Fibroblast of lung (primary cell): ENCODE results near the gene TTC24. TPM values are rescaled to one million over a fixed set of nuclear protein-coding genes. Genes with fewer than 3 reads are reported as not detected.

Experiments
- DNase-seq, 2 donors: peaks; one replicate each; pipeline versions ENCODE4 v3.0.0 to v3.0.0-alpha.2; 2010; ENCODE audit warnings: low read depth in 2 of 2
- H2AFZ ChIP-seq: 2 replicates; pipeline ENCODE4 v1.5.1; 2012; ENCODE audit warnings: low read length, control low read depth, inconsistent platforms
- H3K27ac ChIP-seq: 2 replicates; pipeline ENCODE4 v1.5.1; 2011; ENCODE audit warnings: low read length, control low read depth; ENCODE audit not compliant: insufficient read depth
- H3K27me3 ChIP-seq: 2 replicates; pipeline ENCODE4 v1.5.1; 2011; ENCODE audit warnings: mild to moderate bottlenecking, low read length; ENCODE audit not compliant: control insufficient read depth, insufficient read depth
- H3K36me3 ChIP-seq: 2 replicates; pipeline ENCODE4 v1.5.1; 2011; ENCODE audit warnings: low read length; ENCODE audit not compliant: control insufficient read depth, insufficient read depth
- H3K4me1 ChIP-seq: 2 replicates; pipeline ENCODE4 v1.5.1; 2011; ENCODE audit warnings: low read length; ENCODE audit not compliant: control insufficient read depth, insufficient read depth; ENCODE audit errors: extremely low read depth
- H3K4me2 ChIP-seq: 2 replicates; pipeline ENCODE4 v1.5.1; 2011; ENCODE audit warnings: low read length, control low read depth; ENCODE audit not compliant: insufficient read depth; ENCODE audit errors: extremely low read depth
- H3K4me3 ChIP-seq, 4 experiments: fragments of 200-600 bp in 1 of 4; sonication (generic) in 1 of 4; replicated peaks in 1 of 4; 2 replicates each; pipeline ENCODE4 v1.5.1; 2011 to 2016; ENCODE audit warnings: low read length in 4 of 4, low read depth in 3 of 4, mild to moderate bottlenecking in 3 of 4, control low read depth in 2 of 4, inconsistent platforms in 1 of 4, mixed read lengths in 1 of 4; ENCODE audit not compliant: insufficient read depth in 1 of 4; ENCODE audit errors: control extremely low read depth in 1 of 4
- H3K79me2 ChIP-seq: 2 replicates; pipeline ENCODE4 v1.5.1; 2012; ENCODE audit warnings: mild to moderate bottlenecking, low read length, inconsistent platforms; ENCODE audit not compliant: control insufficient read depth, insufficient read depth
- H3K9ac ChIP-seq: 2 replicates; pipeline ENCODE4 v1.5.1; 2011; ENCODE audit warnings: mild to moderate bottlenecking, low read length, control low read depth; ENCODE audit not compliant: insufficient read depth
- H3K9me3 ChIP-seq: 2 replicates; pipeline ENCODE4 v1.5.1; 2012; ENCODE audit warnings: low read depth, low read length; ENCODE audit not compliant: control insufficient read depth, insufficient read depth
- H4K20me1 ChIP-seq: 2 replicates; pipeline ENCODE4 v1.5.1; 2011; ENCODE audit warnings: low read length; ENCODE audit not compliant: control insufficient read depth, insufficient read depth; ENCODE audit errors: extremely low read depth
- CTCF ChIP-seq, 2 donors: IDR thresholded peaks in 1 of 2; conservative IDR thresholded peaks in 1 of 2; 1 replicate in 1 of 2; 2 replicates in 1 of 2; pipeline ENCODE4 v1.5.1; 2011 to 2012; ENCODE audit warnings: low read length in 2 of 2, control low read depth in 1 of 2, inconsistent platforms in 1 of 2, low read depth in 1 of 2, mild to moderate bottlenecking in 1 of 2
- EZH2 ChIP-seq: IDR thresholded peaks from 2 replicates; pipeline ENCODE4 v1.5.1; 2012; ENCODE audit warnings: low read length, control low read depth, mild to moderate bottlenecking; ENCODE audit errors: missing control alignments
- polyA plus RNA-seq, 2 donors: library from polyadenylated mRNA; depleted of rRNA in 1 of 2; stranded (reverse) in 1 of 2; unstranded in 1 of 2; fragments of >200 nt; gene quantifications; 2 replicates each; pipeline ENCODE4 v1.2.1, GENCODE V29; 2011 to 2012; ENCODE audit warnings: missing spikeins in 1 of 2
- total RNA-seq: library from RNA; depleted of rRNA; stranded (reverse); fragments of >200 nt; gene quantifications from 2 replicates; pipeline ENCODE4 v1.2.1, GENCODE V29; 2014

The TTC24 gene
- total and polyA plus RNA-seq, 2 donors (not counting 1 experiment from before 2014, with no cell fraction given), result not detected

GRCh38 chr1:156618853-156619581 lies 39.5 kb downstream of the TTC24 start, which contains the start of gene HAPLN2:
Gene HAPLN2 (plus strand): TSS chr1:156619415. CDS start chr1:156623491, 4,076 bp downstream.
- Histone ChIP-seq H3K36me3 (no peaks in the 10 kb centered on the region), H3K4me1 (no peaks in the 10 kb centered on the region), H3K79me2 (no peaks in the 10 kb centered on the region), H3K4me3 (no peak within 1 kb of the TSS), H3K27me3 (peaks cover 44% of the 10 kb centered on the region), H3K9me3 (no peaks in the 10 kb centered on the region), H3K27ac (no peak within 1 kb of the TSS), H3K9ac (no peak within 1 kb of the TSS), H4K20me1 (no peaks in the 10 kb centered on the region), H3K4me2 (no peak within 1 kb of the TSS), H2AFZ (no peak within 1 kb of the TSS)
- TF ChIP-seq CTCF (conservative IDR thresholded peaks at IDR 0.05 in 1 of 2, IDR thresholded peaks at IDR 0.05 in 1 of 2; ENCODE audit: low read depth in 1 of 2, low read length in 2 of 2), result peak; percentile 21 to 45
- no peak for TF ChIP-seq EZH2
- DNase-seq, result no peak

- Histone ChIP-seq H3K9me3 (no peaks in the 10 kb centered on the region), H3K4me3 (no peak overlapping the region), H2AFZ (no peak overlapping the region), H3K79me2 (no peaks in the 10 kb centered on the region), H3K36me3 (no peaks in the 10 kb centered on the region), H3K9ac (no peak overlapping the region), H3K27ac (no peak overlapping the region), H3K4me2 (no peak overlapping the region), H3K27me3 (peaks cover 49% of the 10 kb centered on the region), H4K20me1 (no peaks in the 10 kb centered on the region), H3K4me1 (no peaks in the 10 kb centered on the region)
- DNase-seq, result no peak
- TF ChIP-seq EZH2, result no peak
- no peak for TF ChIP-seq CTCF (conservative IDR thresholded peaks at IDR 0.05 in 1 of 2, IDR thresholded peaks at IDR 0.05 in 1 of 2; ENCODE audit: low read depth in 1 of 2, low read length in 2 of 2)
Measured at GRCh38 chr1:156619582-156619955, 40.0 kb downstream of the TTC24 start.

GRCh38 chr1:156622581-156623297 lies 43.2 kb downstream of the TTC24 start:
- Histone ChIP-seq H2AFZ (no peak overlapping the region), H3K9me3 (no peaks in the 10 kb centered on the region), H3K4me3 (no peak overlapping the region), H3K36me3 (no peaks in the 10 kb centered on the region), H3K27me3 (peaks cover 62% of the 10 kb centered on the region), H4K20me1 (no peaks in the 10 kb centered on the region), H3K79me2 (no peaks in the 10 kb centered on the region), H3K27ac (no peak overlapping the region), H3K9ac (no peak overlapping the region), H3K4me2 (no peak overlapping the region), H3K4me1 (no peaks in the 10 kb centered on the region)
- TF ChIP-seq CTCF (conservative IDR thresholded peaks at IDR 0.05 in 1 of 2, IDR thresholded peaks at IDR 0.05 in 1 of 2; ENCODE audit: low read depth in 1 of 2, low read length in 2 of 2) (no peak), EZH2 (peak; percentile 73)
- DNase-seq, result no peak
